OCI-LY1 (cell line): Measurements from ENCODE around the gene WIPF3.

ENCODE experiments used
- H2AFZ ChIP-seq: fragments of 200-600 bp; sonication (generic), shearing (Covaris generic); 2 replicates; pipeline ENCODE4 v1.6.0; 2014; ENCODE audit warnings: antibody characterized with exemption, mild to moderate bottlenecking, low read length
- H3F3A ChIP-seq: fragments of 200-600 bp; sonication (generic), shearing (Covaris generic); 2 replicates; pipeline ENCODE4 v1.6.0; 2014; ENCODE audit warnings: mild to moderate bottlenecking, antibody characterized with exemption, low read length, moderate library complexity; ENCODE audit not compliant: insufficient read depth
- H3K27ac ChIP-seq: fragments of 200-600 bp; sonication (generic); 2 replicates; pipeline ENCODE4 v1.5.1; 2014; ENCODE audit warnings: low read length, mixed run types, mild to moderate bottlenecking, low read depth; ENCODE audit not compliant: poor library complexity, severe bottlenecking
- H3K27me3 ChIP-seq: fragments of 200-600 bp; sonication (generic); 2 replicates; pipeline ENCODE4 v1.6.0; 2014; ENCODE audit warnings: antibody characterized with exemption, mild to moderate bottlenecking, low read length, moderate library complexity; ENCODE audit not compliant: insufficient read depth
- H3K36me3 ChIP-seq: fragments of 200-600 bp; sonication (generic); 2 replicates; pipeline ENCODE4 v1.6.1; 2014; ENCODE audit warnings: mild to moderate bottlenecking, antibody characterized with exemption, low read length, moderate library complexity, mixed read lengths; ENCODE audit not compliant: insufficient read depth
- H3K4me1 ChIP-seq: fragments of 200-600 bp; sonication (generic); 2 replicates; pipeline ENCODE4 v1.5.1; 2014; ENCODE audit warnings: mild to moderate bottlenecking, low read length, moderate library complexity; ENCODE audit not compliant: insufficient read depth, severe bottlenecking
- H3K4me2 ChIP-seq: fragments of 200-600 bp; sonication (generic), shearing (Covaris generic); 2 replicates; pipeline ENCODE4 v1.6.1; 2014; ENCODE audit warnings: low read length
- H3K4me3 ChIP-seq: fragments of 200-600 bp; sonication (generic); 2 replicates; pipeline ENCODE4 v1.5.1; 2014; ENCODE audit warnings: low read length, low read depth, mild to moderate bottlenecking, mixed read lengths; ENCODE audit not compliant: poor library complexity, severe bottlenecking
- H3K79me2 ChIP-seq: fragments of 200-600 bp; shearing (Covaris generic); 2 replicates; pipeline ENCODE4 v1.6.1; 2016; ENCODE audit warnings: mixed run types, low read length, mixed read lengths; ENCODE audit not compliant: insufficient read depth
- H3K9ac ChIP-seq: fragments of 200-600 bp; sonication (generic), shearing (Covaris generic); 2 replicates; pipeline ENCODE4 v1.6.1; 2014; ENCODE audit warnings: mild to moderate bottlenecking, low read length, mixed read lengths
- H3K9me2 ChIP-seq: fragments of 200-600 bp; sonication (generic), shearing (Covaris generic); 2 replicates; pipeline ENCODE4 v1.6.1; 2014; ENCODE audit warnings: low read depth, mild to moderate bottlenecking, low read length, mixed read lengths
- H3K9me3 ChIP-seq: fragments of 200-600 bp; shearing (Covaris generic); 2 replicates; pipeline ENCODE4 v1.6.1; 2014; ENCODE audit warnings: low read length, mixed read lengths
- H4K20me1 ChIP-seq: fragments of 200-600 bp; sonication (generic), shearing (Covaris generic); 2 replicates; pipeline ENCODE4 v1.6.0; 2016; ENCODE audit warnings: mild to moderate bottlenecking, low read length; ENCODE audit not compliant: insufficient read depth
- CTCF ChIP-seq: fragments of 200-600 bp; sonication (generic), shearing (Covaris generic); IDR thresholded peaks from 2 replicates; pipeline ENCODE4 v1.5.1; 2017; ENCODE audit warnings: mild to moderate bottlenecking, antibody characterized with exemption, low read length, moderate library complexity, mixed read lengths
- EZH2 ChIP-seq: fragments of 200-600 bp; sonication (generic), shearing (Covaris generic); IDR thresholded peaks from 2 replicates; pipeline ENCODE4 v1.8.0; 2017; ENCODE audit warnings: borderline replicate concordance, mixed run types, mild to moderate bottlenecking, antibody characterized with exemption, low read length, moderate library complexity, mixed read lengths

WIPF3 gene

GRCh38 chr7:29922921-29923700 is 116.8 kb downstream of the WIPF3 start:
- Histone ChIP-seq H3K27ac (no peak overlapping the region), H3K36me3 (peaks cover 40% of the 10 kb centered on the region)
- TF ChIP-seq CTCF, result no peak
- no peak for TF ChIP-seq EZH2

GRCh38 chr7:29924006-29924405 is 117.7 kb downstream of the WIPF3 start:
- H3K27ac ChIP-seq, result no peak overlapping the region
- H4K20me1 ChIP-seq, result no peaks in the 10 kb centered on the region; the same call in 1 of the 2 replicates
- H3K9ac ChIP-seq, result no peak overlapping the region
- H3K79me2 ChIP-seq, result no peaks in the 10 kb centered on the region
- no peaks in the 10 kb centered on the region for H3K9me2 ChIP-seq
- peaks cover 47% of the 10 kb centered on the region for H3K36me3 ChIP-seq
- no peaks in the 10 kb centered on the region for H3F3A ChIP-seq
- TF ChIP-seq CTCF, result no peak
- TF ChIP-seq EZH2, result no peak
- no peaks in the 10 kb centered on the region for H3K27me3 ChIP-seq
- H3K4me2 ChIP-seq, result no peak overlapping the region
- no peaks in the 10 kb centered on the region for H3K4me1 ChIP-seq
- no peak overlapping the region for H3K4me3 ChIP-seq
- H3K9me3 ChIP-seq, result no peaks in the 10 kb centered on the region
- H2AFZ ChIP-seq, result no peak overlapping the region

More at GRCh38 chr7:29922921-29923700, 116.8 kb downstream of the WIPF3 start:
- Histone ChIP-seq H3K27me3 (no peaks in the 10 kb centered on the region), H3K4me2 (no peak overlapping the region), H3K9me3 (no peaks in the 10 kb centered on the region), H4K20me1 (no peaks in the 10 kb centered on the region; the same call in 1 of the 2 replicates), H3K9ac (no peak overlapping the region), H3K9me2 (no peaks in the 10 kb centered on the region), H3F3A (no peaks in the 10 kb centered on the region), H2AFZ (no peak overlapping the region), H3K4me1 (no peaks in the 10 kb centered on the region), H3K4me3 (no peak overlapping the region), H3K79me2 (no peaks in the 10 kb centered on the region)

- Histone ChIP-seq H3K4me1 (no peaks in the 10 kb centered on the region), H3K36me3 (peaks cover 41% of the 10 kb centered on the region), H3K27ac (no peak overlapping the region), H2AFZ (no peak overlapping the region), H3K4me2 (no peak overlapping the region), H3K9me2 (no peaks in the 10 kb centered on the region), H3K9ac (no peak overlapping the region), H3F3A (no peaks in the 10 kb centered on the region), H4K20me1 (no peaks in the 10 kb centered on the region; the same call in 1 of the 2 replicates), H3K9me3 (no peaks in the 10 kb centered on the region), H3K79me2 (no peaks in the 10 kb centered on the region), H3K4me3 (no peak overlapping the region), H3K27me3 (no peaks in the 10 kb centered on the region)
- TF ChIP-seq EZH2, result no peak
Measured at GRCh38 chr7:29924684-29925083, 118.4 kb downstream of the WIPF3 start.

- peaks cover 37% of the 10 kb centered on the region for H3K36me3 ChIP-seq
- TF ChIP-seq EZH2 (no peak), CTCF (no peak)
- H3K4me1 ChIP-seq, result no peaks in the 10 kb centered on the region
Measured at GRCh38 chr7:29926216-29926615, 119.9 kb downstream of the WIPF3 start.

More at GRCh38 chr7:29926216-29926615, 119.9 kb downstream of the WIPF3 start:
- H3K4me2 ChIP-seq, result no peak overlapping the region
- no peaks in the 10 kb centered on the region for H3K79me2 ChIP-seq
- H3F3A ChIP-seq, result no peaks in the 10 kb centered on the region
- H3K9ac ChIP-seq, result no peak overlapping the region
- H4K20me1 ChIP-seq, result no peaks in the 10 kb centered on the region; the same call in 1 of the 2 replicates
- no peak overlapping the region for H3K27ac ChIP-seq
- H3K4me3 ChIP-seq, result no peak overlapping the region
- H3K9me3 ChIP-seq, result no peaks in the 10 kb centered on the region
- H3K27me3 ChIP-seq, result no peaks in the 10 kb centered on the region
- H2AFZ ChIP-seq, result no peak overlapping the region
- H3K9me2 ChIP-seq, result no peaks in the 10 kb centered on the region
